Measurements from ENCODE around the gene HHEX.
"Not testable (repeated sequence)": the region's sequence is repeated elsewhere in the genome, so short reads cannot be mapped to it uniquely, and the experiment has no call there.

The HHEX gene

GRCh38 chr10:92737484-92737883, 47.7 kb downstream of the HHEX start:
- no peak for DNase-seq

GRCh38 chr10:92740762-92741161, 51.0 kb downstream of the HHEX start:
- no peak for DNase-seq

- DNase-seq = not testable (repeated sequence)
Measured at GRCh38 chr10:92741741-92742140, 52.0 kb downstream of the HHEX start.

GRCh38 chr10:92742331-92743228, 52.8 kb downstream of the HHEX start:
- DNase-seq = no peak

Data from NCI-H1417 (cell line).